Astrocyte of the cerebellum (primary cell): ENCODE data around the gene FBXL7.

Source experiments
- DNase-seq: peaks from one replicate; pipeline ENCODE4 v3.0.0-alpha.2; 2011; ENCODE audit warnings: low read depth
- H3K4me3 ChIP-seq: 2 replicates; pipeline ENCODE4 v1.5.1; 2011; ENCODE audit warnings: mild to moderate bottlenecking, low read depth, low read length, moderate library complexity
- CTCF ChIP-seq: IDR thresholded peaks from 2 replicates; pipeline ENCODE4 v1.5.1; 2012; ENCODE audit warnings: low read length, low read depth, moderate library complexity, mild to moderate bottlenecking; ENCODE audit errors: missing control alignments
- in situ Hi-C: cut with HindIII; loops from 2 replicates; pipeline ENCODE4 v1.10.0; 2017; ENCODE audit warnings: low sequenced_read_pairs

Gene FBXL7

DNA sequence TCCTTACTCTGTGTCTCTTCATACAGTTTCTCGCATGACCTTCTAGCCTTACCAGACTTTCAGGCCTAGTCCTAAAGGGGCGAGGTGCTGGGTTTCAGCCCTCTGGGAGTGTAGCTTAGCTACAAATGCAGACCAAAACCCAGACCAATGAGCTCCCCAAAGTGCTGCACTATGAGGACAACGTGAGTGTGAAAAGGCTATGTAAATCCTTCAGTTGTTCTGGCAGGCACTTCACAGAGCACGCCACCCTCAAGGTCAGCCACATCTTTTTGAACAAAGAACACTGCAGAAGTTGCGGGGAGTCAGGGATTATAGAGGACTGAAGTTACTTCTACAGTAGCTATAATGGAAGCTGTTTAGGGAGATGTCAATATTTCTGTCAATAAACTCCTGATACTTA, 377.9 kb downstream of the FBXL7 start:
- no peak overlapping the region for H3K4me3 ChIP-seq
- no peak for DNase-seq
- in situ Hi-C loops = no loop called here
- TF ChIP-seq CTCF = no peak

GRCh38 chr5:15880201-15880600, 380.2 kb downstream of the FBXL7 start:
- no peak for DNase-seq
- TF ChIP-seq CTCF = no peak
- in situ Hi-C loops = no loop called here
- no peak overlapping the region for H3K4me3 ChIP-seq

GRCh38 chr5:15885156-15885555, 385.2 kb downstream of the FBXL7 start:
- in situ Hi-C loops = no loop called here
- peak; percentile 18 for DNase-seq

DNA sequence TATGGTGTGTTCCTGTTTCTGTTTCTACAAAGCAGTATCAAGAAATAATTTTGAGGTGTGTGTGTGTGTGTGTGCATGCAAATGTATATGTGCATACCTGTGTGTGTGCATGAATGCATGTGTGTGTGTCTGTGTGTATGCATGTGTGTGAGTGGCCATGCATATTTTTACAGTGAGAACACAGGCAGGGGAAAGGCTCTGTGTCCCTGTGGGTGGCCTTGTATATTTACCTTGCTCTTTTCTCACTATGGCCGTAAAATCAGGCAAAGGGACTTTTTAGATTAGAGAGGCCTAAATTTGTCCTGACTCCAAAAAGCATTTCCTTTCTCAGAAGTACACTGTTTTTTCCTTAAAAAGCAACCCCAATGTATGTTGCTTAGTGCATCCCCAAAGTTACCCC, 386.2 kb downstream of the FBXL7 start:
- in situ Hi-C loops = no loop called here
- no peak for TF ChIP-seq CTCF
- no peak overlapping the region for H3K4me3 ChIP-seq
- DNase-seq = no peak

More at GRCh38 chr5:15885156-15885555, 385.2 kb downstream of the FBXL7 start:
- no peak for TF ChIP-seq CTCF
- H3K4me3 ChIP-seq = no peak overlapping the region

DNA sequence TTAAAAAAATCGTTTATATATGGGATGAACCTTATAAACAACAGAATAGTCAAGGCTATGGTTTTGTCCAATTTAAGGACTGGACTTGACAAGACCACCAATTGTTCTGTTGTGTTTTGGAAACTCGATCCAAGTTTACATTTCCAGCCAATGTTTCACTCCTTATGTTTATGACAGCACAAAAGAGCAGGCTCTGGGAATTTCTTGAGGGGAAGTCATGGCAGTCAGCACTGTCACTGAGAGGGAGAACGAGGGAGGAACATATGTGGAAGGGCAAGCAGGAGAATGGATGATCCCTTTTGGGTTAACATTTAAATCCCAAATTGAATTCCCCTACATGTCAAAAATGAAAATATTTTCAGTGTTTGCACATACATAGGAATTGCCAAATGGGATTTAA, 387.1 kb downstream of the FBXL7 start:
- in situ Hi-C loops = no loop called here
- DNase-seq = no peak
- H3K4me3 ChIP-seq = no peak overlapping the region
- no peak for TF ChIP-seq CTCF

DNA sequence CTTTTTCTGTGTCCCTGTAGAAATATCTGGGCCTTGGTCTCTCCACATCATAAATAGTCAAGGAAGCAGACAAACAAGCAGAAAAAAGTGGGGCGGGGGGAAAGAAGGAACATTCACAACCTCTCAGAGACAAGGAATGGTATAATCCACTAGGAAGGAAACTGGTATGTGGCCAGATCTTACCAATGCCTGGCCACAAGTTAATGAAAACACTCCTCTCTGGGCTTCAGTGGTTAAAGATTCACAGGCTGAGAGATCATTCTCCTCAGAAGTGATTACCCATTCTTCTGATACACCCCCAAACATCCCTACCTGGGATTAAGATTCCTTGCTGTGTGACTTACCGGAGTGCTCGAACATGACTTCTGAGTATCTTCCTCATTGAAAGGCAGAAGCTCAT, 389.0 kb downstream of the FBXL7 start:
- TF ChIP-seq CTCF = no peak
- in situ Hi-C loops = no loop called here
- no peak overlapping the region for H3K4me3 ChIP-seq
- DNase-seq = no peak

DNA sequence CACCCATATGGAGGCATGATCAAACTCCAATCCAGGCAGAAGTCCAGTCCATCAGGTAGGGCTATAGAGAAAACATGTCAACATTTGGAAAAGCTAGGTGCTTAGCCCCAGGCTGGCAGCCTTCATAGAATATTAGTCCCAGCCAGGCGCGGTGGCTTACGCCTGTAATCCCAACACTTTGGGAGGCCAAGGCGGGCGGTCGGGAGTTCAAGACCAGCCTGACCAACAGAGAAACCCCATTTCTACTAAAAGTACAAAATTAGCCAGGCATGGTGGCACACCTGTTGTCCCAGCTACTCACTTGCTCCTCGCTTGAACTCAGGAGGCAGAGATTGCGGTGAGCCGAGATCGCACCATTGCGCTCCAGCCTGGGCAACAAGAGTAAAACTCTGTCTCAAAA, 393.9 kb downstream of the FBXL7 start:
- in situ Hi-C loops = no loop called here
- H3K4me3 ChIP-seq = no peak overlapping the region
- no peak for DNase-seq
- TF ChIP-seq CTCF = no peak
